HepG2 (cell line): ENCODE results near the gene NAV2. TPM values are rescaled to one million over a fixed set of nuclear protein-coding genes. Genes with fewer than 3 reads are reported as not detected.

Experiments used
- ATAC-seq: fragments of 200-7000 bp; cut with Tn5 transposase; 3 replicates; pipeline ENCODE4 v1.9.1; 2020; ENCODE audit warnings: mild to moderate bottlenecking, moderate library complexity
- BruUV-seq: library from RNA; stranded (reverse); fragments of 400-500 nt; replicated peaks from 2 replicates; lab custom pipeline; 2021; lab: Mats Ljungman, UMichigan
- CTCF ChIA-PET: fragments of 300-600 bp; formaldehyde crosslinking; extraction: SDS; loops from one replicate; lab custom pipeline; 2021; ENCODE audit warnings: low total read pairs, inconsistent platforms, low intra/inter-chr PET ratio; lab: Yijun Ruan, JAX
- POLR2A ChIA-PET: fragments of 350-600 bp; sonication (Branson Sonifier 250); formaldehyde crosslinking; loops from one replicate; lab custom pipeline; 2020; ENCODE audit warnings: antibody characterized with exemption, inconsistent platforms; lab: Yijun Ruan, JAX
- DNase-seq: peaks from one replicate; pipeline ENCODE4 v3.0.0-alpha.2; 2015; ENCODE audit warnings: low spot score
- FAIRE-seq: peaks from 3 replicates; lab custom pipeline; 2011; peaks lifted over from hg19 to GRCh38; lab: Jason Lieb, UNC
- H2AFZ ChIP-seq: one replicate; pipeline ENCODE4 v1.6.1; 2011; ENCODE audit warnings: low read length, inconsistent platforms
- H3K27ac ChIP-seq: fragments of 300-600 bp; 3 replicates; pipeline ENCODE4 v1.8.0; 2011; ENCODE audit warnings: mixed run types, mild to moderate bottlenecking, mixed read lengths, low read length, inconsistent platforms; ENCODE audit not compliant: insufficient read depth; ENCODE audit errors: extremely low read length
- H3K27me3 ChIP-seq, 2 experiments: fragments of 200-600 bp in 1 of 2; 2 replicates in 1 of 2; 3 replicates in 1 of 2; pipeline versions ENCODE4 v1.6.0 to v1.8.0; 2011; ENCODE audit warnings: low read length in 2 of 2, mild to moderate bottlenecking in 2 of 2, moderate library complexity in 2 of 2, inconsistent platforms in 1 of 2; ENCODE audit not compliant: insufficient read depth in 2 of 2, control insufficient read depth in 1 of 2
- H3K36me3 ChIP-seq, 2 experiments: fragments of 200-600 bp in 1 of 2; replicated peaks in 1 of 2; 2 replicates in 1 of 2; 3 replicates in 1 of 2; pipeline versions ENCODE4 v1.5.1 to v1.8.0; 2011; ENCODE audit warnings: low read length in 2 of 2, inconsistent platforms in 1 of 2; ENCODE audit not compliant: insufficient read depth in 2 of 2, control insufficient read depth in 1 of 2
- H3K4me1 ChIP-seq: 2 replicates; pipeline ENCODE4 v1.5.1; 2012; ENCODE audit warnings: low read length, inconsistent platforms; ENCODE audit not compliant: insufficient read depth
- H3K4me2 ChIP-seq: 2 replicates; pipeline ENCODE4 v1.6.0; 2011; ENCODE audit warnings: low read depth, low read length, inconsistent platforms
- H3K4me3 ChIP-seq, 3 experiments: fragments of 200-600 bp in 1 of 3; sonication (generic), shearing (Covaris generic) in 1 of 3; replicated peaks in 1 of 3; 2 replicates each; pipeline ENCODE4 v1.5.1; 2011 to 2016; ENCODE audit warnings: low read length in 3 of 3, inconsistent platforms in 2 of 3, low read depth in 2 of 3, mild to moderate bottlenecking in 2 of 3, control low read depth in 1 of 3, mixed read lengths in 1 of 3; ENCODE audit not compliant: insufficient read depth in 1 of 3
- H3K79me2 ChIP-seq: one replicate; pipeline ENCODE4 v1.6.1; 2011; ENCODE audit warnings: low read length, inconsistent platforms; ENCODE audit not compliant: insufficient read depth
- H3K9ac ChIP-seq: 2 replicates; pipeline ENCODE4 v1.6.0; 2011; ENCODE audit warnings: mild to moderate bottlenecking, low read depth, low read length, inconsistent platforms; ENCODE audit not compliant: insufficient read depth
- H3K9me3 ChIP-seq: 2 replicates; pipeline ENCODE4 v1.5.1; 2012; ENCODE audit warnings: mild to moderate bottlenecking, low read length
- H4K20me1 ChIP-seq: 2 replicates; pipeline ENCODE4 v1.6.0; 2011; ENCODE audit warnings: inconsistent platforms, mild to moderate bottlenecking, low read length, moderate library complexity; ENCODE audit not compliant: insufficient read depth
- ARNT2 ChIP-seq: sonication (generic); formaldehyde crosslinking; IDR thresholded peaks from 2 replicates; pipeline ENCODE4 v1.8.0; 2022; ENCODE audit warnings: mild to moderate bottlenecking, low read depth, missing genetic modification reagents, moderate library complexity
- RBAK ChIP-seq: sonication (generic); formaldehyde crosslinking; IDR thresholded peaks from 2 replicates; pipeline ENCODE4 v1.5.1; 2020; ENCODE audit warnings: mild to moderate bottlenecking, missing genetic modification reagents
- SOX6 ChIP-seq, 2 experiments: fragments of 450-650 bp in 1 of 2; sonication (generic) in 1 of 2; formaldehyde crosslinking in 1 of 2; IDR thresholded peaks; 2 replicates each; pipeline versions ENCODE4 v1.4.0 to v1.6.1; 2017 to 2020; ENCODE audit warnings: antibody characterized with exemption in 1 of 2, mild to moderate bottlenecking in 1 of 2, missing genetic modification reagents in 1 of 2
- ZNF12 ChIP-seq: sonication (generic); formaldehyde crosslinking; IDR thresholded peaks from 2 replicates; pipeline ENCODE4 v1.5.0; 2020; ENCODE audit warnings: missing genetic modification reagents
- in situ Hi-C: cut with HindIII; loops from 2 replicates; pipeline ENCODE4 v1.10.0; 2017; ENCODE audit warnings: low pct_unique_long_range_greater_than_20kb; ENCODE audit not compliant: extremely low pct_ligation_motif_present
- intact Hi-C: fragments of 100-400 bp; cut with micrococcal nuclease; formaldehyde crosslinking; loops from one replicate; pipeline ENCODE4 v1.10.0; 2022; ENCODE audit not compliant: unreplicated experiment
- polyA plus RNA-seq, 8 experiments: library from polyadenylated mRNA; depleted of rRNA in 3 of 8; stranded (reverse) in 7 of 8; unstranded in 1 of 8; fragments of >200 nt; fragmentation: Illumina TruSeq in 4 of 8; extraction: Trizol in 4 of 8; gene quantifications; 2 replicates each; pipeline versions ENCODE4 v1.2.1 to v1.2.3, GENCODE V29; 2011 to 2016; ENCODE audit warnings: low read depth in 4 of 8, missing spikeins in 1 of 8, mixed read lengths in 1 of 8; ENCODE audit not compliant: insufficient read depth in 1 of 8
- total RNA-seq, 5 experiments: library from RNA; depleted of rRNA; stranded (reverse); fragments of >200 nt; fragmentation: Illumina TruSeq; extraction: Trizol; gene quantifications; 2 replicates each; pipeline ENCODE4 v1.2.3, GENCODE V29; 2016; ENCODE audit warnings: low read depth in 1 of 5
- TF ChIP-seq, protein P1 (sequence below), 2 experiments: sonication (generic) in 1 of 2; formaldehyde crosslinking in 1 of 2; IDR thresholded peaks; 2 replicates each; pipeline versions ENCODE4 v1.4.0 to v1.6.1; 2016 to 2020; ENCODE audit warnings: borderline replicate concordance in 1 of 2, low read depth in 1 of 2, mild to moderate bottlenecking in 1 of 2, missing genetic modification reagents in 1 of 2
- TF ChIP-seq, protein P2 (sequence below): sonication (generic); formaldehyde crosslinking; IDR thresholded peaks from 2 replicates; pipeline ENCODE4 v1.4.0; 2020; ENCODE audit warnings: low read depth, missing genetic modification reagents
- TF ChIP-seq, protein P3 (sequence below): sonication (generic); formaldehyde crosslinking; IDR thresholded peaks from 2 replicates; pipeline ENCODE4 v1.5.0; 2020; ENCODE audit warnings: missing genetic modification reagents
- TF ChIP-seq, protein P4 (sequence below): sonication (generic); formaldehyde crosslinking; IDR thresholded peaks from 2 replicates; pipeline ENCODE4 v1.5.0; 2020; ENCODE audit warnings: mild to moderate bottlenecking, missing genetic modification reagents
- TF ChIP-seq, protein P5 (sequence below): sonication (generic); formaldehyde crosslinking; IDR thresholded peaks from 2 replicates; pipeline ENCODE4 v1.5.1; 2020; ENCODE audit warnings: mild to moderate bottlenecking, missing genetic modification reagents, moderate library complexity

The NAV2 gene
- total and polyA plus RNA-seq, 2 of the 13 experiments (the other 11 are each of a cell fraction or from before 2014, with no cell fraction given) = 9.3 to 34.6 TPM

DNA sequence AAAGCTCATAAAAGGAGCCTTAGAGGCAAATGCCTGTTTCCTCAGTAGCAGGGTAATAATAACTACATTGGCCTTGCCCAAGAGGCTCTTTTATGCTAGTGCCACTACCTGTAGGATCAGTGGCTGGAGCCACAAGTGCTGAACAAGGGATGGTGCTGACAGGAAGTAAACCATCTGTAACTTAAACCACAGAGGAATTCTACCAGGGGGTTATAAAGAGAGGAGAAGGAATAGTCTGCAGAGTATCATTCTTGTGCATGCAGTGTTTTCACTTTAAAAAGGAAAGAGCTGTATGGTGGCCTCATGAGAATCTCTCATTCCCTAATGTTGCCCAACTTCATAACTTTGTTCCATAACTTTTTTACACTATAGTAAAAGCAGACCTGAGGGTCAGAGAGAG lies 279.5 kb downstream of the NAV2 start (continued):
- TF ChIP-seq, protein P1, sequence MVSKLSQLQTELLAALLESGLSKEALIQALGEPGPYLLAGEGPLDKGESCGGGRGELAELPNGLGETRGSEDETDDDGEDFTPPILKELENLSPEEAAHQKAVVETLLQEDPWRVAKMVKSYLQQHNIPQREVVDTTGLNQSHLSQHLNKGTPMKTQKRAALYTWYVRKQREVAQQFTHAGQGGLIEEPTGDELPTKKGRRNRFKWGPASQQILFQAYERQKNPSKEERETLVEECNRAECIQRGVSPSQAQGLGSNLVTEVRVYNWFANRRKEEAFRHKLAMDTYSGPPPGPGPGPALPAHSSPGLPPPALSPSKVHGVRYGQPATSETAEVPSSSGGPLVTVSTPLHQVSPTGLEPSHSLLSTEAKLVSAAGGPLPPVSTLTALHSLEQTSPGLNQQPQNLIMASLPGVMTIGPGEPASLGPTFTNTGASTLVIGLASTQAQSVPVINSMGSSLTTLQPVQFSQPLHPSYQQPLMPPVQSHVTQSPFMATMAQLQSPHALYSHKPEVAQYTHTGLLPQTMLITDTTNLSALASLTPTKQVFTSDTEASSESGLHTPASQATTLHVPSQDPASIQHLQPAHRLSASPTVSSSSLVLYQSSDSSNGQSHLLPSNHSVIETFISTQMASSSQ (IDR thresholded peaks at IDR 0.05; ENCODE audit: low read depth) = no peak
- TF ChIP-seq, protein P1 (CRISPR knock-in tag; IDR thresholded peaks at IDR 0.05; ENCODE audit: borderline replicate concordance) = no peak
- TF ChIP-seq SOX6 (IDR thresholded peaks at IDR 0.05) = no peak
- TF ChIP-seq SOX6 (CRISPR knock-in tag; IDR thresholded peaks at IDR 0.05) = no peak
- TF ChIP-seq, protein P2, sequence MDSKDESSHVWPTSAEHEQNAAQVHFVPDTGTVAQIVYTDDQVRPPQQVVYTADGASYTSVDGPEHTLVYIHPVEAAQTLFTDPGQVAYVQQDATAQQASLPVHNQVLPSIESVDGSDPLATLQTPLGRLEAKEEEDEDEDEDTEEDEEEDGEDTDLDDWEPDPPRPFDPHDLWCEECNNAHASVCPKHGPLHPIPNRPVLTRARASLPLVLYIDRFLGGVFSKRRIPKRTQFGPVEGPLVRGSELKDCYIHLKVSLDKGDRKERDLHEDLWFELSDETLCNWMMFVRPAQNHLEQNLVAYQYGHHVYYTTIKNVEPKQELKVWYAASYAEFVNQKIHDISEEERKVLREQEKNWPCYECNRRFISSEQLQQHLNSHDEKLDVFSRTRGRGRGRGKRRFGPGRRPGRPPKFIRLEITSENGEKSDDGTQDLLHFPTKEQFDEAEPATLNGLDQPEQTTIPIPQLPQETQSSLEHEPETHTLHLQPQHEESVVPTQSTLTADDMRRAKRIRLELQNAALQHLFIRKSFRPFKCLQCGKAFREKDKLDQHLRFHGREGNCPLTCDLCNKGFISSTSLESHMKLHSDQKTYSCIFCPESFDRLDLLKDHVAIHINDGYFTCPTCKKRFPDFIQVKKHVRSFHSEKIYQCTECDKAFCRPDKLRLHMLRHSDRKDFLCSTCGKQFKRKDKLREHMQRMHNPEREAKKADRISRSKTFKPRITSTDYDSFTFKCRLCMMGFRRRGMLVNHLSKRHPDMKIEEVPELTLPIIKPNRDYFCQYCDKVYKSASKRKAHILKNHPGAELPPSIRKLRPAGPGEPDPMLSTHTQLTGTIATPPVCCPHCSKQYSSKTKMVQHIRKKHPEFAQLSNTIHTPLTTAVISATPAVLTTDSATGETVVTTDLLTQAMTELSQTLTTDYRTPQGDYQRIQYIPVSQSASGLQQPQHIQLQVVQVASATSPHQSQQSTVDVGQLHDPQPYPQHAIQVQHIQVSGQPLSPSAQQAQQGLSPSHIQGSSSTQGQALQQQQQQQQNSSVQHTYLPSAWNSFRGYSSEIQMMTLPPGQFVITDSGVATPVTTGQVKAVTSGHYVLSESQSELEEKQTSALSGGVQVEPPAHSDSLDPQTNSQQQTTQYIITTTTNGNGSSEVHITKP (CRISPR knock-in tag) = no peak
- TF ChIP-seq, all 625 proteins: peak for 0

DNA sequence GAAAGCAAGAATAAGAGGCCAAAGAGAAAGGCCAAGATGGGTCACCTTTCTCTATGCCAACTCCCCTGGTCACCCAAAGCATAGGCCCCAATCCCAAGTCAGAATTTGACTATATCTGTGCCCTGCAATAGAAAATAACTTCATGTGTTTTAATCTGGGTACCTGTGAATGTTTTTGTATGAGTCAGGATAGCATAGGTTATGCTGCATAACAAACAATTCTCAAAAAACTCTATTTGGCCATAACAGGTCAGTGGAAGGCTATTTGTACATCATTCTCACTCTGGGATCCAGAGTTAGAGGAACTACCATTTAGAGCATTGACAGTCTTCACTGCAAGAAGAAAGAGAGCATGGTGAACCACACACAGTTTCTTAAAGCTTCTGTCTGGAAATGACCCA lies 280.4 kb downstream of the NAV2 start:
- no peak overlapping the region for H3K4me2 ChIP-seq
- ChIA-PET POLR2A (no interaction called here), CTCF (no interaction called here)
- no peak overlapping the region for H3K9ac ChIP-seq
- H3K4me1 ChIP-seq = peaks cover 53% of the 10 kb centered on the region
- no peaks in the 10 kb centered on the region for H3K27me3 ChIP-seq
- DNase-seq = no peak
- TF ChIP-seq, protein P3, sequence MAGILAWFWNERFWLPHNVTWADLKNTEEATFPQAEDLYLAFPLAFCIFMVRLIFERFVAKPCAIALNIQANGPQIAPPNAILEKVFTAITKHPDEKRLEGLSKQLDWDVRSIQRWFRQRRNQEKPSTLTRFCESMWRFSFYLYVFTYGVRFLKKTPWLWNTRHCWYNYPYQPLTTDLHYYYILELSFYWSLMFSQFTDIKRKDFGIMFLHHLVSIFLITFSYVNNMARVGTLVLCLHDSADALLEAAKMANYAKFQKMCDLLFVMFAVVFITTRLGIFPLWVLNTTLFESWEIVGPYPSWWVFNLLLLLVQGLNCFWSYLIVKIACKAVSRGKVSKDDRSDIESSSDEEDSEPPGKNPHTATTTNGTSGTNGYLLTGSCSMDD (CRISPR knock-in tag) = no peak
- TF ChIP-seq, protein P4, sequence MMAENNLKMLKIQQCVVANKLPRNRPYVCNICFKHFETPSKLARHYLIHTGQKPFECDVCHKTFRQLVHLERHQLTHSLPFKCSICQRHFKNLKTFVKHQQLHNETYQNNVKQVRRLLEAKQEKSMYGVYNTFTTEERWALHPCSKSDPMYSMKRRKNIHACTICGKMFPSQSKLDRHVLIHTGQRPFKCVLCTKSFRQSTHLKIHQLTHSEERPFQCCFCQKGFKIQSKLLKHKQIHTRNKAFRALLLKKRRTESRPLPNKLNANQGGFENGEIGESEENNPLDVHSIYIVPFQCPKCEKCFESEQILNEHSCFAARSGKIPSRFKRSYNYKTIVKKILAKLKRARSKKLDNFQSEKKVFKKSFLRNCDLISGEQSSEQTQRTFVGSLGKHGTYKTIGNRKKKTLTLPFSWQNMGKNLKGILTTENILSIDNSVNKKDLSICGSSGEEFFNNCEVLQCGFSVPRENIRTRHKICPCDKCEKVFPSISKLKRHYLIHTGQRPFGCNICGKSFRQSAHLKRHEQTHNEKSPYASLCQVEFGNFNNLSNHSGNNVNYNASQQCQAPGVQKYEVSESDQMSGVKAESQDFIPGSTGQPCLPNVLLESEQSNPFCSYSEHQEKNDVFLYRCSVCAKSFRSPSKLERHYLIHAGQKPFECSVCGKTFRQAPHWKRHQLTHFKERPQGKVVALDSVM (CRISPR knock-in tag) = no peak
- TF ChIP-seq ARNT2 (CRISPR knock-in tag) (no peak), RBAK (CRISPR knock-in tag) (peak; percentile 84; the same call in 1 of the 2 replicates), ZNF12 (peak; percentile 45; the same call in 1 of the 2 replicates)
- TF ChIP-seq, protein P5, sequence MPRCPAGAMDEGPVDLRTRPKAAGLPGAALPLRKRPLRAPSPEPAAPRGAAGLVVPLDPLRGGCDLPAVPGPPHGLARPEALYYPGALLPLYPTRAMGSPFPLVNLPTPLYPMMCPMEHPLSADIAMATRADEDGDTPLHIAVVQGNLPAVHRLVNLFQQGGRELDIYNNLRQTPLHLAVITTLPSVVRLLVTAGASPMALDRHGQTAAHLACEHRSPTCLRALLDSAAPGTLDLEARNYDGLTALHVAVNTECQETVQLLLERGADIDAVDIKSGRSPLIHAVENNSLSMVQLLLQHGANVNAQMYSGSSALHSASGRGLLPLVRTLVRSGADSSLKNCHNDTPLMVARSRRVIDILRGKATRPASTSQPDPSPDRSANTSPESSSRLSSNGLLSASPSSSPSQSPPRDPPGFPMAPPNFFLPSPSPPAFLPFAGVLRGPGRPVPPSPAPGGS (CRISPR knock-in tag) = no peak
- no peak overlapping the region for H3K4me3 ChIP-seq
- in situ Hi-C loops = no loop called here
- no peaks in the 10 kb centered on the region for H3K9me3 ChIP-seq
- no peak overlapping the region for H3K27ac ChIP-seq
- H3K79me2 ChIP-seq = peaks cover 39% of the 10 kb centered on the region
- H2AFZ ChIP-seq = no peak overlapping the region
- H3K36me3 ChIP-seq = peaks cover 3% of the 10 kb centered on the region in 2 experiments; a peak in 3 of 5 replicates
- FAIRE-seq = no peak
- no peak for ATAC-seq
- intact Hi-C loops = no loop called here
- no peaks in the 10 kb centered on the region for H4K20me1 ChIP-seq
- BruUV-seq = no TSS peak
